K562 (cell line): ENCODE results near the gene PIK3CD. TPM values are rescaled to one million over a fixed set of nuclear protein-coding genes. Genes with fewer than 3 reads are reported as not detected.

Experiments
- ARID3B ChIP-seq: fragments of 250-450 bp; sonication (Bioruptor Pico); IDR thresholded peaks from 2 replicates; pipeline ENCODE4 v1.4.0; 2020; ENCODE audit warnings: borderline replicate concordance
- CBX8 ChIP-seq: fragments of 200-600 bp; sonication (generic); IDR thresholded peaks from 2 replicates; pipeline ENCODE4 v1.6.1; 2012; ENCODE audit warnings: borderline replicate concordance, mixed run types, low read depth, mild to moderate bottlenecking, moderate library complexity, mixed read lengths, low read length, control low read depth, inconsistent platforms; ENCODE audit not compliant: poor library complexity, severe bottlenecking; ENCODE audit errors: extremely low read depth
- CEBPZ ChIP-seq: fragments of 150-350 bp; IDR thresholded peaks from 2 replicates; pipeline ENCODE4 v1.6.1; 2014; ENCODE audit warnings: low read depth, mild to moderate bottlenecking, low read length, borderline replicate concordance
- NCOA4 ChIP-seq: fragments of 450-650 bp; IDR thresholded peaks from 2 replicates; pipeline ENCODE4 v1.6.1; 2018; ENCODE audit warnings: mild to moderate bottlenecking; ENCODE audit not compliant: partially characterized antibody
- PHB ChIP-seq: fragments of 250-450 bp; sonication (Bioruptor Pico); IDR thresholded peaks from 2 replicates; pipeline ENCODE4 v1.5.0; 2021
- PTRF ChIP-seq: fragments of 450-650 bp; IDR thresholded peaks from 2 replicates; pipeline ENCODE4 v1.6.1; 2016; ENCODE audit warnings: mild to moderate bottlenecking, missing genetic modification characterization, missing compliant biosample characterization
- RBFOX2 ChIP-seq: fragments of 200-400 bp; formaldehyde crosslinking; IDR thresholded peaks from 2 replicates; pipeline ENCODE4 v1.6.1; 2017; ENCODE audit warnings: low read depth, mild to moderate bottlenecking, low read length, moderate library complexity
- REST ChIP-seq, 2 experiments: fragments of 450-650 bp; formaldehyde crosslinking in 1 of 2; IDR thresholded peaks; 2 replicates each; pipeline versions ENCODE4 v1.4.0 to v1.6.1; 2014 to 2020; ENCODE audit warnings: mild to moderate bottlenecking in 2 of 2, borderline replicate concordance in 1 of 2, low read depth in 1 of 2
- ZNF384 ChIP-seq: IDR thresholded peaks from 2 replicates; pipeline ENCODE4 v1.6.1; 2012; ENCODE audit warnings: low read depth, low read length, improper control_type of control experiment
- polyA plus RNA-seq, 8 experiments: library from polyadenylated mRNA; depleted of rRNA in 4 of 8; stranded (reverse) in 5 of 8; unstranded in 3 of 8; fragments of >200 nt; fragmentation: Nextera tagmentation in 2 of 8; fragmentation: Illumina TruSeq in 1 of 8; extraction: Ambion mirVana in 2 of 8; extraction: Trizol in 1 of 8; gene quantifications; 2 replicates each; pipeline versions ENCODE4 v1.2.1 to v1.2.3, GENCODE V29; 2011 to 2014; ENCODE audit warnings: inconsistent platforms in 1 of 8, missing spikeins in 1 of 8
- total RNA-seq, 7 experiments: library from RNA; depleted of rRNA in 6 of 7; stranded (reverse); fragments of >200 nt in 6 of 7; fragmentation: Illumina TruSeq in 2 of 7; extraction: Trizol in 2 of 7; gene quantifications; 2 replicates each; pipeline versions ENCODE4 v1.2.1 to v1.2.3, GENCODE V29; 2011 to 2021; ENCODE audit warnings: low replicate concordance in 1 of 7
- TF ChIP-seq, protein P1 (sequence below): fragments of 250-450 bp; sonication (Bioruptor Pico); IDR thresholded peaks from 2 replicates; pipeline ENCODE4 v1.4.0; 2020; ENCODE audit warnings: mild to moderate bottlenecking, moderate library complexity

PIK3CD gene
- total and polyA plus RNA-seq, 9 of the 15 experiments (the other 6 are each of a cell fraction or from before 2014, with no cell fraction given): 1.8 to 20.8 (median 7.2) TPM

GRCh38 chr1:9601942-9602793 is 49.4 kb upstream of the PIK3CD start (continued):
- TF ChIP-seq REST (IDR thresholded peaks at IDR 0.05; ENCODE audit: borderline replicate concordance): no peak
- TF ChIP-seq REST (CRISPR knock-in tag; IDR thresholded peaks at IDR 0.05; ENCODE audit: low read depth): no peak
- TF ChIP-seq CBX8: no peak
- no peak for TF ChIP-seq NCOA4
- TF ChIP-seq CEBPZ: no peak
- TF ChIP-seq PTRF (tag): no peak
- TF ChIP-seq, protein P1, sequence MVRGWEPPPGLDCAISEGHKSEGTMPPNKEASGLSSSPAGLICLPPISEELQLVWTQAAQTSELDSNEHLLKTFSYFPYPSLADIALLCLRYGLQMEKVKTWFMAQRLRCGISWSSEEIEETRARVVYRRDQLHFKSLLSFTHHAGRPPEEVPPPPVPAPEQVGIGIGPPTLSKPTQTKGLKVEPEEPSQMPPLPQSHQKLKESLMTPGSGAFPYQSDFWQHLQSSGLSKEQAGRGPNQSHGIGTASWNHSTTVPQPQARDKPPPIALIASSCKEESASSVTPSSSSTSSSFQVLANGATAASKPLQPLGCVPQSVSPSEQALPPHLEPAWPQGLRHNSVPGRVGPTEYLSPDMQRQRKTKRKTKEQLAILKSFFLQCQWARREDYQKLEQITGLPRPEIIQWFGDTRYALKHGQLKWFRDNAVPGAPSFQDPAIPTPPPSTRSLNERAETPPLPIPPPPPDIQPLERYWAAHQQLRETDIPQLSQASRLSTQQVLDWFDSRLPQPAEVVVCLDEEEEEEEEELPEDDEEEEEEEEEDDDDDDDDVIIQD (CRISPR knock-in tag): no peak
- TF ChIP-seq PHB (CRISPR knock-in tag): no peak
- no peak for TF ChIP-seq ZNF384
- 0 out of 2 replicates have a peak, but pooled peaks have one; percentile 20 for TF ChIP-seq RBFOX2
- no peak for TF ChIP-seq ARID3B (CRISPR knock-in tag)
